Left renal cortex interstitium (tissue), 4 donors: ENCODE results near the gene ART4. TPM values are rescaled to one million over a fixed set of nuclear protein-coding genes. Genes with fewer than 3 reads are reported as not detected.

Experiments used
- polyA plus RNA-seq, 4 donors: library from polyadenylated mRNA; unstranded; fragments of 120-200 nt; gene quantifications; one replicate each; pipeline ENCODE4 v1.2.1, GENCODE V29; 2013; ENCODE audit not compliant: insufficient read length in 4 of 4

ART4 gene
- polyA plus RNA-seq, 4 donors: 0.07 to 0.68 (median 0.17) TPM

Other genes with a start within 250 kb of the ART4 start
- under 1 TPM; 0.43 to 0.65 (median 0.54) TPM for gene GUCY2C, start 146.9 kb downstream of the ART4 start, polyA plus RNA-seq
- 100 to 1,000 TPM in 2 of 4 donors, 10 to 100 TPM in 2; 93.5 to 120 (median 103) TPM for gene WBP11, start 40.0 kb downstream of the ART4 start, polyA plus RNA-seq
- gene C12orf60, start 39.9 kb downstream of the ART4 start, polyA plus RNA-seq: 1 to 10 TPM; 3.9 to 5.4 (median 4.6) TPM
- gene SMCO3, start 29.3 kb downstream of the ART4 start, polyA plus RNA-seq: 1 to 10 TPM; 2.2 to 3.1 (median 2.6) TPM
- 10 to 100 TPM; 29.4 to 65.6 (median 41.6) TPM for gene MGP, start 42.3 kb upstream of the ART4 start, polyA plus RNA-seq
- 10 to 100 TPM; 20.5 to 26.6 (median 25.7) TPM for gene ERP27, start 95.0 kb upstream of the ART4 start, polyA plus RNA-seq
- gene ARHGDIB, start 118.1 kb upstream of the ART4 start, polyA plus RNA-seq: 10 to 100 TPM; 44.5 to 64.5 (median 47.8) TPM
- gene PDE6H, start 129.5 kb upstream of the ART4 start, polyA plus RNA-seq: not detected